ENCODE results near the gene PLXNA2.

The PLXNA2 gene

GRCh38 chr1:208264469-208265121 lies 20.4 kb upstream of the PLXNA2 start:
- no peak for DNase-seq (ENCODE audit: low read depth)

- DNase-seq (ENCODE audit: low read depth) = no peak
Observed at GRCh38 chr1:208261874-208262273, 17.7 kb upstream of the PLXNA2 start.

GRCh38 chr1:208258277-208258676 lies 14.1 kb upstream of the PLXNA2 start:
- no peak for DNase-seq (ENCODE audit: low read depth)

- no peak for DNase-seq (ENCODE audit: low read depth)
Observed at GRCh38 chr1:208257351-208257750, 13.2 kb upstream of the PLXNA2 start.

GRCh38 chr1:208256556-208256955 lies 12.4 kb upstream of the PLXNA2 start:
- DNase-seq (ENCODE audit: low read depth) = no peak

- DNase-seq (ENCODE audit: low read depth) = no peak
Observed at GRCh38 chr1:208256091-208256490, 11.9 kb upstream of the PLXNA2 start.

GRCh38 chr1:208254862-208255261 lies 10.7 kb upstream of the PLXNA2 start:
- no peak for DNase-seq (ENCODE audit: low read depth)

GRCh38 chr1:208254376-208254775 lies 10.2 kb upstream of the PLXNA2 start:
- DNase-seq (ENCODE audit: low read depth) = no peak

- no peak for DNase-seq (ENCODE audit: low read depth)
Observed at GRCh38 chr1:208252836-208253576, 8.8 kb upstream of the PLXNA2 start.

GRCh38 chr1:208251911-208252835 lies 8.0 kb upstream of the PLXNA2 start:
- no peak for DNase-seq (ENCODE audit: low read depth)

GRCh38 chr1:208251015-208251414 lies 6.8 kb upstream of the PLXNA2 start:
- no peak for DNase-seq (ENCODE audit: low read depth)

GRCh38 chr1:208250613-208251012 lies 6.4 kb upstream of the PLXNA2 start:
- DNase-seq (ENCODE audit: low read depth) = no peak

- DNase-seq (ENCODE audit: low read depth) = no peak
Observed at GRCh38 chr1:208248991-208249696, 5.0 kb upstream of the PLXNA2 start.

- no peak for DNase-seq (ENCODE audit: low read depth)
Observed at GRCh38 chr1:208248307-208248801, 4.2 kb upstream of the PLXNA2 start.

GRCh38 chr1:208247696-208248095 lies 3.5 kb upstream of the PLXNA2 start:
- no peak for DNase-seq (ENCODE audit: low read depth)

GRCh38 chr1:208245185-208245705 lies 1.1 kb upstream of the PLXNA2 start:
- DNase-seq (ENCODE audit: low read depth) = peak; percentile 66

- no peak for DNase-seq (ENCODE audit: low read depth)
Observed at GRCh38 chr1:208243527-208243966, 637 bp downstream of the PLXNA2 start.

- DNase-seq (ENCODE audit: low read depth) = no peak
Observed at GRCh38 chr1:208242941-208243526, 1.1 kb downstream of the PLXNA2 start.

- DNase-seq (ENCODE audit: low read depth) = no peak
Observed at GRCh38 chr1:208242146-208242545, 2.0 kb downstream of the PLXNA2 start.

GRCh38 chr1:208241512-208241911 lies 2.7 kb downstream of the PLXNA2 start:
- no peak for DNase-seq (ENCODE audit: low read depth)
